GM12892 (cell line): ENCODE data around the gene DLG1.
A peak's percentile ranks its signal among the peaks of the same experiment; 100 is the strongest.

ENCODE experiments used
- DNase-seq: peaks from one replicate; pipeline ENCODE4 v3.0.0; 2011; ENCODE audit not compliant: insufficient read length
- FAIRE-seq: peaks from 2 replicates; lab custom pipeline; 2011; peaks lifted over from hg19 to GRCh38; lab: Jason Lieb, UNC
- POLR2A ChIP-seq: IDR thresholded peaks from 2 replicates; pipeline ENCODE4 v1.6.1; 2011; ENCODE audit warnings: low read depth, low read length, control low read depth
- POLR2AphosphoS5 ChIP-seq: IDR thresholded peaks from 2 replicates; pipeline ENCODE4 v1.6.1; 2011; ENCODE audit warnings: low read depth, low read length, control low read depth
- TAF1 ChIP-seq: IDR thresholded peaks from 2 replicates; pipeline ENCODE4 v1.6.1; 2011; ENCODE audit warnings: low read depth, mild to moderate bottlenecking, control low read depth, low read length, borderline replicate concordance

DLG1 gene

GRCh38 chr3:197010556-197011351, 287.7 kb downstream of the DLG1 start:
- no peak for FAIRE-seq
- DNase-seq, result no peak
- TF ChIP-seq POLR2A (no peak), TAF1 (no peak), POLR2AphosphoS5 (no peak; the same call in 1 of the 2 replicates)

GRCh38 chr3:197009532-197010019, 288.8 kb downstream of the DLG1 start:
- no peak for TF ChIP-seq TAF1
- TF ChIP-seq POLR2A, result no peak
- no peak for TF ChIP-seq POLR2AphosphoS5
- DNase-seq (no peak), FAIRE-seq (no peak)

GRCh38 chr3:197008436-197009209, 289.8 kb downstream of the DLG1 start:
- DNase-seq (no peak), FAIRE-seq (no peak)
- TF ChIP-seq TAF1 (no peak), POLR2AphosphoS5 (no peak), POLR2A (no peak)

GRCh38 chr3:197007953-197008352, 290.5 kb downstream of the DLG1 start:
- TF ChIP-seq POLR2AphosphoS5, result no peak
- TF ChIP-seq TAF1, result no peak
- no peak for TF ChIP-seq POLR2A
- FAIRE-seq (no peak), DNase-seq (no peak)

GRCh38 chr3:197007296-197007940, 291.0 kb downstream of the DLG1 start:
- FAIRE-seq (no peak), DNase-seq (no peak)
- no peak for TF ChIP-seq POLR2A
- TF ChIP-seq POLR2AphosphoS5, result no peak
- TF ChIP-seq TAF1, result no peak

- DNase-seq (no peak), FAIRE-seq (no peak)
- no peak for TF ChIP-seq POLR2A
- no peak for TF ChIP-seq TAF1
- TF ChIP-seq POLR2AphosphoS5, result no peak
Observed at GRCh38 chr3:197006860-197007259, 291.6 kb downstream of the DLG1 start.

GRCh38 chr3:197006446-197006845, 292.0 kb downstream of the DLG1 start:
- DNase-seq (no peak), FAIRE-seq (no peak)
- TF ChIP-seq POLR2AphosphoS5 (no peak), TAF1 (no peak), POLR2A (no peak)

GRCh38 chr3:197003461-197004385, 294.7 kb downstream of the DLG1 start:
- no peak for TF ChIP-seq POLR2A
- no peak for TF ChIP-seq TAF1
- TF ChIP-seq POLR2AphosphoS5, result no peak
- FAIRE-seq (no peak), DNase-seq (peak; percentile 74)

GRCh38 chr3:197002701-197003454, 295.5 kb downstream of the DLG1 start:
- TF ChIP-seq POLR2AphosphoS5 (no peak), TAF1 (no peak), POLR2A (no peak; the same call in 1 of the 2 replicates)
- FAIRE-seq (peak; percentile 85), DNase-seq (peak; percentile 96)

- peak; percentile 67 for DNase-seq
- FAIRE-seq, result no peak
- TF ChIP-seq TAF1 (no peak), POLR2A (no peak), POLR2AphosphoS5 (0 out of 2 replicates have a peak, but pooled peaks have one; percentile 12)
Observed at GRCh38 chr3:197001972-197002700, 296.3 kb downstream of the DLG1 start.
